Activated CD8-positive, alpha-beta memory T cell treated with anti-CD3 and anti-CD28 coated beads, Interleukin-2, amount 50 U/mL, for 4 hours (primary cell): Measurements from ENCODE around the gene VPS16.
A peak's percentile ranks its signal among the peaks of the same experiment; 100 is the strongest.

ENCODE experiments used
- DNase-seq: peaks from one replicate; pipeline ENCODE4 v3.0.0-alpha.2; 2020

Gene VPS16

GRCh38 chr20:2840138-2840966 is at the start of gene VPS16, which contains the start of gene PCED1A:
VPS16 (plus strand) TSS chr20:2840745; CDS start chr20:2840775, 30 bp downstream.
PCED1A (minus strand) TSS chr20:2840655; CDS start chr20:2839912, 743 bp downstream.
- DNase-seq: peak; percentile 90

DNA sequence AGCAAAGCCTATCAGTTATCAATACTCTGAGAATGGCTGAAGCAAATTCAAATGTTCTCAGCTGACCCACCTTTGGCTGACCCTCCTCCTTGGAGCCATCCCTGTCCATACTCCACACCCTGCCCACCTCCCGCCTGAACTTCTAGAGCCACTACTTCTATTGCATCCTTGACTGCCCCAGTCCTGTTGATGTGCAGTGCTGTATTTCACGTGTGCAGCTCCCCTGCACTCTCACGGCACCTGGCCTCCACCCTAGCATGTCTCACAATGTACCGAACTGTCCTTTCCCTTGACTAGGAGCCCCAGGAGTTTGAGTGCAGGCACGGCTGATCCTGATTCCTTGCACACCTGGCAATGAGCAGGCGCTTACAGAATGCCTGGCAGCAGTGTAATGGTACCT is 47.1 kb upstream of the VPS16 start:
- no peak for DNase-seq

GRCh38 chr20:2794202-2794748 is 46.3 kb upstream of the VPS16 start:
- no peak for DNase-seq

GRCh38 chr20:2794866-2795447 is 45.6 kb upstream of the VPS16 start:
- no peak for DNase-seq

GRCh38 chr20:2795451-2795850 is 45.1 kb upstream of the VPS16 start:
- no peak for DNase-seq

- no peak for DNase-seq
Measured at GRCh38 chr20:2796011-2796660, 44.4 kb upstream of the VPS16 start.

DNA sequence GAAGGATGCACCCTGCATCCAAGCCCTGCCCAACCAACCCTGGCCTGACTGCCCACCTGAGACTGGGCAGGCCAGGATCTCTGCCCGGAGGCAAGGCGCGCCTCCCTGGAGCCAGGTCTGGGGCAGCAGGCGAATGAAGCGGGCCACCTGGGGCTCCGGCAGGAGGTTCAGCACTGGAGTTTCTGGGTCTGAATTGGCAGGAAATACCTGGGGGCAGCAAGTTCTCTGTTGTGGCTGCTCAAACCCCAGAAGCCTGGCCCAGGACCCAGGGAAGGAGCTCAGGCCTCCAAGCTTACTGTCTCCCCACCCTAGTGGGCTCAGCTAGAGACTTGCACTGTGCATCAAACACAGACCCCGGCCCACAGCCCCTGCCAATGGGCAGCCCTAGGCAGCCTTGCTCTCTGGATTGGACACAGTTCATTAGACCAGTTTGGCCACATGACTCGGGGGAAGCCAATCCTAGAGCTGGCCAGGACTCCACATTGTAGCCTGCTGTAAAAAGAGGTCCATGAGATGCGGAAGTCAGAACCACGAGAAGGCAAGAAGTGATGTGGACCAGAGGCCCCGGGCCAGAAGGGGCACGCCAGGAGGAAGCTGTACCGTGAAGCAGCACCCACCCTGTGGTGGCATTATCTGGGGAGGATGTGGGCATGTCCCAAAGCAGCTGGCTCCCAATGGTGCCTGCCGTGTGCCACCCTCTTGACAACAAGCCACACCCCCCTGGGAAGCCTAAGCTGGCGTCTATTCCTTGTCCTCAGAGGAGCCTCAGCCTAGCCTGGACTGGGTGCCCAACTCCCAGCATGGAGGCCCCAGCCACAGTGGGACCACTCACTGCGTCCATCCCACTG is 43.2 kb upstream of the VPS16 start:
- no peak for DNase-seq

DNA sequence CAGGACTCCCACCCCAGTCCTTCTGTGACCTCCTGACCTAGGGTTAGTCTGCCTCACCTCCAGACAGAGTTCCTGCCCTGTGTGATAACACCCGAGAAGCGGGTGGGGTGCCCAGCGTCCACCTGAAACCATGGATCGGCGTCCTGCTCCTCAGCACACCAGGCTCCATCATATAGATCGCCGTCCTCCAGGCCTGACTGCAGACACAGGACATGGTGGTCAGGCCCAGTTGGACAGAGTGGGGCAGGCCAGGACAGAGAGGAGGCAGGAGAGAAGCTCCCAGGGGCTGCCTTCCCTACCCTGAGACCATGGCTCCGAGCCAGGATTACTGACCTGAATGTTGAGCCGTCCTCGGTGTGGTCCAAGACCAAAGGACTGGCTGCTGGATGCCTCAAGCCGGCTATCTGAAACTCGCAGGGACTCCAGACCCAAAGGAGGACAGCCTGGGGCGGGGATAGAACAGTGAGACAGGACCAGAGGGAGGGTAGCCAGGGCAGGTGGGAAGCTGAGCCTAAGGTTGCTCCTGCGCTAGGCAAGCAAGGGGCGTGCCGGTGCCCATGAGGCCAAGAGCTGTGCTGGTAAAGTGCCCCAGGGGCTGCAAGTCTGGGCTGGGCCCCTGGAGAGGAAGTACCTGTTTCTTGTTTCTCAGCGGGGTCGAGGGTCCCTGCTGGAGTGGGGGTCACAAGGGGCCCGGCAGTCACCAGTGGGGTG is 42.3 kb upstream of the VPS16 start:
- no peak for DNase-seq

DNA sequence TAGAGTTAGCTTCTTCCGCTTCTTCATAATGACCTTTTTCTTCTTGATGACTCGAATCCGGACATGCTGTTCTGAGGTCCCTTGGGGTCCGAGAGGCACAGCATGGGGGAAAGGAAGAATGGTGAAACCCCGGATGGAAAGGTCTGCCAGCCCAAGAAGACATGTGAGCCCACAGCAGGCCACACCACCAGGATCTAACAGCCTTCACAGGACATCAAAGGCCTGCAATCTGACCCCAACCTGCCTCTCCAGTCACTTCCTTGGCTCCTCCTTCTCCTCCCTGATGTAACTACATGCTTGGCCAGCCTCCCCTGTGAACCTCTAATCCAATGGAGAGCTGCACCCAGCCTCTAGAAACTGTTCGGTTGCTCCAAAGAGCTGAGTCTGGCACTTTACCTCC is 41.7 kb upstream of the VPS16 start:
- no peak for DNase-seq

DNA sequence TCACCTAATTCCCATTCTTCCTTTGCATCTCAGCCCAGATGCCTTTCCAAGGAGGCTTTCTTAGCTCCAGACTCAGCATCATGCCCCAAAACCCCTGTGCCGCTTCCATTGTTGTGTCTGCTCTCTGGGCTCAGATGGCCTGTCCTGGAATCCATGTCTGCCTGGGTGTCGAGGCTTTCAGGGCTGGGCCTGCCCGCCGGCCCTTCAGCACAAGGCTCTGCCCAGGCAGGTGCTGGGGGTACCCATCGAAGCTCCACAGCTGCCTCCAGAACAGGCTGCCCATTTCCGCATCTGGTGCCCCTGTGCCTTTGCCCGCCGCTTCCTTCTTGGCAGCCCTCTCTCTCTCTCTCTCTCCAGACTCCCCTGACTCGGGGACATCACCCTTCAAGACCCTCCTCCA is 41.3 kb upstream of the VPS16 start:
- no peak for DNase-seq

DNA sequence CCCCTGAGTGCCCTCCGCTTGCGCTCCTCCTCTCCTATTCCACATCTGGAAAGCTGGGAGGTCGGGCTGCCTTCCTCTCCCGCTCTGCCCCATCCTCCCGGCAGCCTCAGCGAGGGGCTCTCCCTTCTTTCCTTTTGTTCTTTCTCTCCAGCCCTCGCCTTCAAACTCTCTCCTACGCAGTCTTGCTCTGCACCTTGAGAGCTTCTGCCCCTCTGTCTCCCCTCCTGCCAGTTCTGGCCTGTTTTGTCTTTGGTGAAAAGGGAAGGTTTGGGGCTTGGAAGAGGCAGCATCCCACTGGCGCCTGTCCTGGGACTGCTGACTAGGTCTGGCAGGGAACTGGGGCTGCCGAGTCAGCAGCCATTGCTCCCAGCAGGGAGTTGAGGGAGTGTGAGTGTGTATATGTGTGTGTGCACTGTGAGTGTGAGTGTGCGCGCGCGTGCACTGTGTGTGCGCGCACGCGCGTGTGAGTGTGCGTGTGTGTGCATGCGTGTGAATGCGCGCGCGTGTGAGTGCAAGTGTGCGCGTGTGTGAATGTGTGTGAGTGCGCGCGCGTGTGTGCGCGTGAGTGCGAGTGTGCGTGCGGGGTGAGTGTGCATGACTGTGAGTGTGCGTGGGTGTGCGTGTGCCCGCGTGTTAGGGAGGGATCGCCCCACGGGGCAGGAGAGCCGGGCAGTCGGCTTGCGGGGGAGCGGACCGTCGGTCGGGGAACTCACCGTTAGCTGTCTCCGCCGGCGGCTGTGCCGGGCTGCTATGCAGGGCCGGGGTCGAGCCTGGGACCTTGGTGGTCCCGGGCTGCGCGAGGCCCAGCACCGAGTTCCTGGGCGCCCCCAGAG is 40.6 kb upstream of the VPS16 start:
- DNase-seq: no peak

GRCh38 chr20:2800521-2801285 is 39.8 kb upstream of the VPS16 start, which contains the start of gene CPXM1:
CPXM1 (minus strand) TSS chr20:2800627; CDS start chr20:2800572, 55 bp downstream.
- DNase-seq: no peak

- DNase-seq: no peak
Measured at GRCh38 chr20:2801286-2801728, 39.2 kb upstream of the VPS16 start.

- no peak for DNase-seq
Measured at GRCh38 chr20:2804041-2804828, 36.3 kb upstream of the VPS16 start.

- no peak for DNase-seq
Measured at GRCh38 chr20:2804852-2805688, 35.5 kb upstream of the VPS16 start.

DNA sequence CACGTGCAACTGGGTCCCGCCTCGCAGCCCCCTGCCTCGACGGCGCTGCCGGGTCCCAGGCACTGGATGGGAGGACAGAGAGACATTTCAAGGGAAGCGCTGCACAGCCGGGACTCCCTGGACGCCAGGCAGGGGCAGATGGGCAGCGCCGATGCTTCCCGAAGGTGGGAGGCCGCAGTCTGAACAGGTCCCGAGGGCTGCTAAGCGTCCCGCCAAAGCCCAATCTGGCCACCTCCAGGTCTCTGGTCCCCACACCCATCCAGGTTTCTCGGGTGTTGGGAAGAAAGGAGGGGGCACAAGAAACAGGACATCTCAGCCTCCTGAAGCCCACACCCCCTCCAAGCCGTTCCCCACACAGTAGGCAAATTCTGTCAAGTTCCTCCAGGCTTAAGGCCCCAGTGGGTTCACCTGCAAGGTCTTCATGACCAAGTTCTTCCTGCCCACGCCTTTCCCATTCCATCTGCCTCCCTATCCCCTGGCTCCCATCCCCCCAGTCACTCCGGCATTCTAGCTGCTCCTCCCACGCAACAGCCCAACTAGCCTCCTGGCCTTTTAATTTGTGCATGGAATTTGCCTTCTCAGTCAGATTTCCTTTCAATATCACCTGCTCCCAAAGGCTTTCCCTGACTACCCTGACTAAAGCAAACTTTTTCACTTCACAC is 34.7 kb upstream of the VPS16 start:
- no peak for DNase-seq

- DNase-seq: no peak
Measured at GRCh38 chr20:2806351-2806701, 34.2 kb upstream of the VPS16 start.

DNA sequence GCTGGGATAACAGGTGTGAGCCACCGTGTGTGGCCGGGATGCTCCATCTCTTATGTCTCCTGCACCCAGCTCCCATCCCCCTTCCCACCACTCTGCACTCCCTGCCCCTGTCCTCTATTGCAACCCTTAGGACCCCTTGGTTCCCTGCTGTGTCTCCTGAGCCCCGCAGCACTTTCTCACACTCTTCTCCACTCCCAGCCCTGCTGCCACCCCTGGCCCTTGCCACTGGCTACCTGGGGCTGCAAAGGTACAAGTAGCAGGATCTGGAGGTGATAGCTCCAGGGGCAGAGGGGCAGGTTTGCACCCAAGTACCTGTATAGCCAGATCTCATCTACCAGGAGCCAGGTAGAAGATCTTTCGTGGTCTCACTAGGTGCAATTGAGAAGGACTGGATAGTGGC is 33.5 kb upstream of the VPS16 start:
- DNase-seq: no peak
